Prostate gland (tissue), 2 donors: ENCODE data around the gene BMPER.

Experiments used
- POLR2AphosphoS5 ChIP-seq: sonication (generic); formaldehyde crosslinking; IDR thresholded peaks from one replicate; pipeline ENCODE4 v1.6.1; 2017; ENCODE audit warnings: antibody characterized with exemption
- TF ChIP-seq, protein P1 (sequence below), 4 experiments: fragments of 200-600 bp in 2 of 4; fragments of 450-650 bp in 2 of 4; sonication (generic) in 2 of 4; IDR thresholded peaks; 1 replicate in 3 of 4; 2 replicates in 1 of 4; pipeline ENCODE4 v1.5.1; 2016 to 2019; ENCODE audit warnings: antibody characterized with exemption in 4 of 4, mild to moderate bottlenecking in 2 of 4, moderate library complexity in 2 of 4

DNA sequence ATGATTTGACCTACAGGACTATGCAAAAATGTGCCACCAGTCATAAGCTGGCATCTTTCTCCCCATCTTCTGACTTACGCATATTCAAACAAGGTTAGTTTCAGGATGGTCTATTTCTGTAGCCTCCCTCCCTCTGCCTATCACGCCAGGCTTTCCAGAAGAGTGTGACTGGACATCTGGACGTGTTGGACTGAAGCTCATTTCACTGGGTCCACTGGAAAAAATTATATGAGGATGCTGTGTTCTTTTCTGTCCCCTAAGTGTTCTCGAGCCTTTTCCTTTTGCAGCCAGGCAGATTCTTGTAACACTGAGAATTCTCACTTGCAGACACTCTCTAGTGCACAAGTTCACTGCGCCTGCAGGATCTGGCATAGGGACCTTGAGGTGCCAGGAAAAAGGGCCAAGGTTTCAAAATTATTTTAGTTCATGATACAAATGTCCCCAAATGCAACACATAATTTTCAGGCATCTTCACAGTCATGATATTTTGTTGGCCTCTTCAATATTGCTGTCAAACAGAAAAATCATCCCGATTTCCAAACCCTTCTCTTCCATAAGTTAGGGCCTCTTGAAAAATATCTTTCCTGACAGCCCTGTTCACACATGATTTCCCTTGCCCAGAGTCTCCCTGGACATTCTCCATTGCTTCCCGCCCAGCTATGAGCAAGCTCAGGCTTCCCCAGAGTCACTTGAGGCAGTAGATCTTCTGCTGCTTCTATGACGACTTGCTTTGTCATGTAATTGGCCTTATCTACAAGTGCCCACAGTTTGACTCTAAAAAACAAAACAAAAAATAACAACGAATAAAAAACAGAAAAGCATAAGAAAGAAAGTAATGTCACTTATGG lies 170.4 kb downstream of the BMPER start:
- TF ChIP-seq POLR2AphosphoS5: peak; percentile 36
- TF ChIP-seq, protein P1, sequence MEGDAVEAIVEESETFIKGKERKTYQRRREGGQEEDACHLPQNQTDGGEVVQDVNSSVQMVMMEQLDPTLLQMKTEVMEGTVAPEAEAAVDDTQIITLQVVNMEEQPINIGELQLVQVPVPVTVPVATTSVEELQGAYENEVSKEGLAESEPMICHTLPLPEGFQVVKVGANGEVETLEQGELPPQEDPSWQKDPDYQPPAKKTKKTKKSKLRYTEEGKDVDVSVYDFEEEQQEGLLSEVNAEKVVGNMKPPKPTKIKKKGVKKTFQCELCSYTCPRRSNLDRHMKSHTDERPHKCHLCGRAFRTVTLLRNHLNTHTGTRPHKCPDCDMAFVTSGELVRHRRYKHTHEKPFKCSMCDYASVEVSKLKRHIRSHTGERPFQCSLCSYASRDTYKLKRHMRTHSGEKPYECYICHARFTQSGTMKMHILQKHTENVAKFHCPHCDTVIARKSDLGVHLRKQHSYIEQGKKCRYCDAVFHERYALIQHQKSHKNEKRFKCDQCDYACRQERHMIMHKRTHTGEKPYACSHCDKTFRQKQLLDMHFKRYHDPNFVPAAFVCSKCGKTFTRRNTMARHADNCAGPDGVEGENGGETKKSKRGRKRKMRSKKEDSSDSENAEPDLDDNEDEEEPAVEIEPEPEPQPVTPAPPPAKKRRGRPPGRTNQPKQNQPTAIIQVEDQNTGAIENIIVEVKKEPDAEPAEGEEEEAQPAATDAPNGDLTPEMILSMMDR (IDR thresholded peaks at IDR 0.05): no peak
